ENCODE data around the gene LRP5. TPM values are rescaled to one million over a fixed set of nuclear protein-coding genes. Genes with fewer than 3 reads are reported as not detected.
A peak's percentile ranks its signal among the peaks of the same experiment; 100 is the strongest.

Gene LRP5
- total RNA-seq, 2 donors from 2014 or later: 34.6 to 60.9 TPM

- Histone ChIP-seq H3K36me3 (peaks cover 13% of the 10 kb centered on the region), H3K9me3 (no peaks in the 10 kb centered on the region), H3K4me3 (no peak overlapping the region), H3K27ac (peak overlapping the region; percentile 34 to 73), H3K27me3 (no peaks in the 10 kb centered on the region), H3K4me1 (peaks cover 0 to 63% of the 10 kb centered on the region in 2 donors)
- TF ChIP-seq CTCF (IDR thresholded peaks at IDR 0.05): no peak
- DNase-seq (ENCODE audit: low spot score): no peak
These were observed 70.1 kb downstream of the LRP5 start for GRCh38 chr11:68382358-68382998.

GRCh38 chr11:68383976-68384501 lies 71.6 kb downstream of the LRP5 start:
- H3K36me3 ChIP-seq: peaks cover 24% of the 10 kb centered on the region
- no peak overlapping the region for H3K4me3 ChIP-seq
- H3K4me1 ChIP-seq: peaks cover 0 to 54% of the 10 kb centered on the region in 2 donors
- H3K27ac ChIP-seq: peak overlapping the region in 1 of 2 donors; percentile 34
- no peaks in the 10 kb centered on the region for H3K9me3 ChIP-seq
- DNase-seq (ENCODE audit: low spot score): no peak
- peak; percentile 94 to 96 for TF ChIP-seq CTCF (IDR thresholded peaks at IDR 0.05)
- no peaks in the 10 kb centered on the region for H3K27me3 ChIP-seq

GRCh38 chr11:68384530-68385081 lies 72.2 kb downstream of the LRP5 start:
- Histone ChIP-seq H3K4me3 (no peak overlapping the region), H3K27me3 (no peaks in the 10 kb centered on the region), H3K9me3 (no peaks in the 10 kb centered on the region), H3K4me1 (peaks cover 0 to 48% of the 10 kb centered on the region in 2 donors), H3K27ac (no peak overlapping the region), H3K36me3 (peaks cover 30% of the 10 kb centered on the region)
- DNase-seq (ENCODE audit: low spot score): no peak
- no peak for TF ChIP-seq CTCF (IDR thresholded peaks at IDR 0.05)

- Histone ChIP-seq H3K4me1 (peaks cover 0 to 43% of the 10 kb centered on the region in 2 donors), H3K27ac (no peak overlapping the region), H3K4me3 (no peak overlapping the region), H3K9me3 (no peaks in the 10 kb centered on the region), H3K27me3 (no peaks in the 10 kb centered on the region), H3K36me3 (peaks cover 35% of the 10 kb centered on the region)
- no peak for TF ChIP-seq CTCF (IDR thresholded peaks at IDR 0.05)
- no peak for DNase-seq (ENCODE audit: low spot score)
These were observed 72.7 kb downstream of the LRP5 start for GRCh38 chr11:68385128-68385527.

- Histone ChIP-seq H3K27ac (no peak overlapping the region), H3K36me3 (peaks cover 43% of the 10 kb centered on the region), H3K9me3 (no peaks in the 10 kb centered on the region), H3K27me3 (no peaks in the 10 kb centered on the region), H3K4me3 (no peak overlapping the region), H3K4me1 (peaks cover 0 to 30% of the 10 kb centered on the region in 2 donors)
- no peak for DNase-seq (ENCODE audit: low spot score)
- no peak for TF ChIP-seq CTCF (IDR thresholded peaks at IDR 0.05)
These were observed 74.1 kb downstream of the LRP5 start for GRCh38 chr11:68386331-68386978.

All from right atrium auricular region (tissue), 2 donors.